Hematopoietic multipotent progenitor cell (in vitro differentiated cells): Measurements from ENCODE around the gene GPD2. TPM values are rescaled to one million over a fixed set of nuclear protein-coding genes. Genes with fewer than 3 reads are reported as not detected.
"Not testable (repeated sequence)": the region's sequence is repeated elsewhere in the genome, so short reads cannot be mapped to it uniquely, and the experiment has no call there.

Experiments
- DNase-seq, 3 donors: peaks; one replicate each; pipeline ENCODE4 v3.0.0-alpha.2; 2011 to 2015; ENCODE audit warnings: low read depth in 2 of 3, low spot score in 2 of 3
- total RNA-seq: library from RNA; depleted of rRNA; stranded (reverse); fragments of >200 nt; gene quantifications from one replicate; pipeline ENCODE4 v1.2.3, GENCODE V29; 2012

Gene GPD2
- total RNA-seq, 1 donor, result 17.2 TPM

DNA sequence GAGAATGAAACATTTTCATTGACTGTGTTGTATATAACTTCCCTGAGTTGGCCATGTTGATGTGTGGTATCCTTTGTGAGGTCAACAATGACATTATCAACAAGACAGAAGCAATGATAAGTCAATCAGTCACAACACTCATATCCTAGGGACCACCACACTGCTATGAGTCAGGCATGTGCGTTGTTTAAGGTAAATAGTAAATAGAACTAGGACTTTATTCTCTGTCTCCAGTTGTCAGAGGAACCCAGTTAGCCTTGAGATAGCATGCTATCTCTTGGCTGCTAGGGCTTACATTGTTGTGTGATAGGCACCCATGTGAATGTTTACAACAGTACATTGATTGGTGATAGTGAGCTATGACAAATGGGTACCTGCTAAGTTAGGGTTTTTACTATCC lies 37.3 kb downstream of the GPD2 start:
- DNase-seq, result no peak

DNA sequence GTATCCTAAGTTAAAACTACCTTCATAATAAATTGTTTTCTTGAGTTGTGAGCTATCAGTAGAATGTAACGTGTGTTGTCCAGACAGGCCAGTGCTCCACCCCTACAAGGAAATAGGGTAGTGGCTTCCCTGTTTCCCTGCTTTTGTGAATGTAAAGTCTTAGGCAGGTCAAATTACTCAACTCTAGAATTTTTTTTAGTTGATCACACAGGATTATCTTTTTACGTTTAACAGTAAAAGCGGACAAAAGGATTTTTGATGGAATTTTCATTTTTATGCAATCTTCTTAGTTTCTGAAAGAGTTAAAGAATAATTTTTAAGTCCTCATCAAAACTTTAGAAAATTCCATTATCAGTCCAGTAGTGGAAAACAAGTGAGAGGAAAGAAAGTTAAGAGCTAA lies 38.2 kb downstream of the GPD2 start:
- DNase-seq, result no peak

DNA sequence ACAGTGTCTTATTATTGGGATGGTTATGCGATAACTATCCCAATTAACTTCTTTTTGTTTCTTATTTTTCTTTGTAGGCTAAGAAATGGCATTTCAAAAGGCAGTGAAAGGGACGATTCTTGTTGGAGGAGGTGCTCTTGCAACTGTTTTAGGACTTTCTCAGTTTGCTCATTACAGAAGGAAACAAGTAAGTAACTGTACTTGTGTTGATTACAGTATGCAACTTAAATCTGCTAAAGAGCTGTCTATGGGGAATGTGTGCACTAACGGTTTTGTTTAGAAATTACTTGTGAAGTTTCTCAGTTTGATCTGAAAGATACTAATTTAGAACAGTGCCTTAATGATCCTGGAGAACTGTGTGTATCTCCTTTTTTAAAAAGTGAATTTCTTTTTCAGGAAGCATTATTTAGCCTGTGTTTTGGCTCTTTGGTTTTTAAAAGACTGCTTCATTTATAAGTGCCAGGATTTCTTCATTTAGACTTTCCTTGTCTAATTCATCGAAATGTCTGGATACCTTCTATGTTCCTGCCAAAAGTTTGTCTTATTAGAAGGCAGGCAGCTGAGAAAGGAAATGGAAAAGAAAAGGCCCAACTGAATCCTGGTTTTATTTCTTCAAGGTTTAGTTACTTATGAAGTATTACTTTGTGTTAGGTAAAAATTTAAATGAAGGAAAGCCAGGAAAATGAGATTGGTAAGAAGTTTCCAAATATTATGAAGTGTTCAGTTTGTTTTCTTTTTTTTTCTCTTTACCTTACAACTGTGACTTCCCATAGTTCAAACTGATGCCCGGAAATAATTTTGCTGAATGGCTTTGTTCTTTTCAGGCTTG lies 40.1 kb downstream of the GPD2 start:
- DNase-seq, result no peak

DNA sequence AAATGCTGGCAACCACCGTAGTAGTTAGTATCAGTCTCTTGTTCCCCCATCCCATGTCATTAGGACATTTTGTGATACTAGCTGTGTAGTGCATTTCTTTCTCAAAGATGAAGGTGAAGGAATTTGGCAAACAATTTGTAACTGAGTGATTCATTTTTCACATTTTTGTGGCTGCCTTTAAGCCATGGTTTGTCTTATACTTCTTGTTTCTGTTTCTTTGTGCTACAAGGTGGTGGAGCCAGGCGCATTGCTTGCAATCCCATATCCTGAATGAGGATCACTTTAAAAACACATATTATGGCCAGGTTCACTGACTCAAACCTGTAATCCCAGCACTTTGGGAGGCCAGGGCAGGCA lies 40.6 kb downstream of the GPD2 start:
- no peak for DNase-seq

DNA sequence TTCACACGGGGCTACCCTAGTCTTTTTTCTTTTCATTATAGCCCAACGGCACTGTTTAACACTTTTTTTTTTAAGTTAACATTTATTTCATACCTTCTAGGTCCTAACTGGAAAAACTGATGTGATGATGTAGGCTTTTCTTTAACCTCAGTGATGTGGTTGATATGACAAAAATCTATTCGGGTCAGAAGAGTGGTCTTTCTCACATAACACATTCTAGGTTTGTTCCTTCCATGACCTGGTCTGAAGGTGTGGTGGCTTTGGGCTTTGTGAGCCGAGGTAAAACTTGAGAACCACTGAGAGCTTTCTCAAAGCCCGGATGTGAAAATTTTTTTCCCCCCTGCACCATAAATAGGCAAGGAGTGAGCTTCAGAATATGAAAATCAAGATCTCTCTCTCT lies 44.2 kb downstream of the GPD2 start:
- DNase-seq, result no peak

DNA sequence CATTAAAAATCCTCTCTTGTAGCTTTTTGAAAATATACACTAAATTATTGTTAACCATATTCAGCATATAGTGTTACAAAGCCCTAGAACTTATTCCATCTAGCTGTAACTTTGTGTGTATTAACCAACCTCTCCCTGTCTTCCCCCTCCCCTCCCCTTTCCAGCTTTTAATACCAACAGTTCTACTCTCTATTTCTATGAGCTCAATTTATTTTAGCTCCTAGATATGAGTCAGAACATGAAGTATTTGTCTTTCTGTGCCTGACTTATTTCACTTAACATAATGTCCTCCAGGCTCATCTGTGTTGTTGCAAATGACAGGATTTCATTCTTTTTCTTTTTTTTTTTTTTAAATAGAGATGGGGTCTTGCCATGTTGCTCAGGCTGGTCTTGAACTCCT lies 45.1 kb downstream of the GPD2 start:
- no peak for DNase-seq

DNA sequence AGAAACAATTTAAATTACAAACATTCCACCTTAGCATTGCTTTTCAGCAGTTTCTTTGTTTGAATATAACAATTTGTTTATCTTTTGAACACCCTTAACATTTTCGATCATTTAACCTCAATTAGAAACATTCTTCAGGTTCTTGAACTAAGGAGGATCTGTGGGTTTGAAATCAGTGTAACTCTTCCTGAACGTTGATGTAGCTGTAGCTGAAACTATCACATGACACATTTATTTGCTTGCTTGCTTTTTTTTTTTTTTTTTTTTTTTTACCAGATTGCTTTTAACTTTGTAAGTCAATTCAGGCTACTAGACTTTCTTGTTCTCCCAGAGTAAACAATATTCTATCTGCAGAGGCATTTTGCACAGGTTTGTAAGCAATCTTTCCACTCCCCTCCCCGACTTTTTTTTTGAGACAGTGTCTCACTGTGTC lies 47.6 kb downstream of the GPD2 start:
- DNase-seq, result no peak

DNA sequence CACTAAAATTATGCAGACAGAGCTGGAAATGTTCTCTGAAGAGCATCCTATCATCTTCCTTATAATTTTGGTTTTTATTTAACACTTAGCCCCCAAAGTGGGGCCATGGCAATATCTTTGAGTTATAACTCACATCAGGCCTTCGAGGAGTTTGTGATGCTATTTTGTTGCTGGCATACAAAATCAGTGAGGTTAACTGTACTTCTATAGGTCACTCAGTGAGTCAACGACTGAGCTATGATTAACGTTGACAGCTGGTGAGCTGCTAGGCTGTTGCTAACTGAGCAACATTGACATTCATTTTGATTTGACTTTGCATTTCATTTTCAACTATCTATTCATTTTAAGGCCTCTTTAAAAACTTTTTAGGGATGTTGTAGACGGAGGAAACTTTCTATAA lies 50.0 kb downstream of the GPD2 start:
- DNase-seq, result no peak

DNA sequence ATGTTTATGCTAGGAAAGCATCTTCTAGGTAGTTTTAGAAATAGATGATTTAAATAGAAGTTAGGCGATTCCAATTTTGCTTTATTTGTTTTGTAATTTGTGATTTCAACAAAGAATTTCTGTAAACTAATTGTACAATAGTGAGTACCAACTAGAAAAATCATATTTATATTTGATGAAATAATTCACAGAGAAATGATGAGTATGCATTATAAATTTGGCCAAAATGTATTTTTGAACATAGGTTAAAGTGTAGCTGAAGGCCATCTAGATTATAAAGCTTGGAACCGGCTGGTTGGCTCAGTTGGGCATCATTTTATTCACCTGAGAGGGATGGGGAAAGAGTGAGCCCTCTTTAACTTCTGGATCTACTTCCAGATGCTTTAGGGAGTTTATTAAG lies 50.4 kb downstream of the GPD2 start:
- no peak for DNase-seq

DNA sequence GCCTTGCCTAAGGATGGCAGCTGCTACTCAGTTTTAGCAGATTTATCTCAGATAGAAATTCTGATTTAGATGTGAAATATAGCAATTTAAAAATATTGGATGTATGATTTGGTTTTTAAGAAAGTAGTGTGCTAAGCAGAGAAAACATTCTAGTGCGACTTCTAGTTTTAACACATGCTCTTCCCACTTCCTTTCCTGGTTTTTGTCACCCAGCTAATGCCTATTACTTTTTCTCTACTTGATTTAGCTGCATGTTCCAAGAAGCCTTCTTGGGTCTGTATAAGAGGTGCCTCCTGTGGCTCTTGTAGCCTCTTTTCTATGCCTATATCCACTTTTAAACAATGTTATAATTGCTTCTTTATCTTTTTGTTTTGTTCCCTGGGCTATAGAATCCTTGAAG lies 53.0 kb downstream of the GPD2 start:
- DNase-seq, result no peak

DNA sequence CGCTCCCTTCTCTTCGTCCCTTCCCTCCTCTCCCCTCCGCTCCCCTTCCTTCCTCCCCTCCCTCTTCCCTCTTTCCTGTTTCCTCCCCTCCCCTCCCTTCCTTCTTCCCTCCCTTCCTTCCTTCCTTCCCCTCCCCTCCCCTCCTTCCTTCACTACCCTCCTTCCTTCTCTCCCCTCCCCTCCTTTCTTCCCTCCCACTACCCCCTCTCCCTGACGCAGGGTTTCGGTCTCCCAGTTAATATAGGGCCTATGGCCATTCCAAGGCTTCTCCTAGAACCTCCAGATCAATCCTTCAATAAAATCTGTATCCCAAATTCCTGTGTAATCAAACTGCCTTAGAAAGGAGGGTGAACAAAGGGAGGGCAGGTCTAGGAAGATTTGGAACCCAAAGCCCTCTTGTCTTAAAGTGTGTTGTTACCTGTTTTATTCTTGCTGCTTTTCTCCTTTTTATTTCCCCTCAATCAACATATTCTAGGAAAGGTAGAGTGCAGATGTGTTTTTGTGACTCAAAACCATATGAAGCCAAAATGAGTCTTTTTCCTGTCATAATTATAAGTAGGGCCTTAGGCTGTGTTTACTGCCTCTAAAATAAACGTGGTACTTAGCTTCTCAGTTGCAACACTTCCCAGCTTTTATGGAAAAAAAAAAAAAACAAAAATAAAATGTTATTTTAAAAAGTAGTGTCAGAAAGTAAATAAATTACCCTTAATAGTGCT lies 53.7 kb downstream of the GPD2 start:
- DNase-seq, result no peak

DNA sequence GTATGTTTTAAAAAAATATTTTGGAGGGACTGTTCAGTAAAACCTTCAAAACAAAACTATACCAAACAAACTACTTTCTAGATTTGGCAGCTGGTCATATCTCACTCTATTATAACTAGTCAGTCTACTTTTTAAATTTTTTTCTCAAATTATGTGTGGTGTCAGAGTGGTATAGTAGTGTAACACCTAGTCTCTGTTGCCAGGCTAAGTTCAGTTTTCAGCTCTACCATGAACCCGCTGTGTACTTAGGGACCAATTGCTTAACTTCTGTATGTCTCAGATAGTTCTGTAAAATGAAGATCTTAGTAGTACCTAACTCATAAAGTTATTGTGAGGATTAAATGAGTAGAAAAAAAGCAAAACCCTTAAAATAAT lies 54.3 kb downstream of the GPD2 start:
- DNase-seq, result no peak

DNA sequence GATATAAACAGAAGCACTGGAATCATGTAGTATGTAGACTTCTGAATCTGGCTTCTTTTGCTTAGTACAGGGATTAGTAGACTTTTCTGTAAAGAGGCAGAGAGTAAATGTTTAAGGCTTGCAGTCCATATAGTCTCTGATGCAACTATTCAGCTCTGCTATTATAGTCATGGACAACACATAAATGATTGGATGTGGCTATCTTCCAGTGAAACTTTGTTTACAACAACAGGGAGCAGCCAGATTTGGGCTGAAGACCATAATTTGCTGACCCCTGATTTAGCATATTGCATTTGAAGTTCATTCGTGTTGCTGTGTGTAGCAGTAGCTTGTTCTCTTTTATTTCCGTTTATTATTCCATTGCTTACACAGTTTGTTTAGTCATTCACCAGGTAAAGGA lies 55.0 kb downstream of the GPD2 start:
- no peak for DNase-seq

DNA sequence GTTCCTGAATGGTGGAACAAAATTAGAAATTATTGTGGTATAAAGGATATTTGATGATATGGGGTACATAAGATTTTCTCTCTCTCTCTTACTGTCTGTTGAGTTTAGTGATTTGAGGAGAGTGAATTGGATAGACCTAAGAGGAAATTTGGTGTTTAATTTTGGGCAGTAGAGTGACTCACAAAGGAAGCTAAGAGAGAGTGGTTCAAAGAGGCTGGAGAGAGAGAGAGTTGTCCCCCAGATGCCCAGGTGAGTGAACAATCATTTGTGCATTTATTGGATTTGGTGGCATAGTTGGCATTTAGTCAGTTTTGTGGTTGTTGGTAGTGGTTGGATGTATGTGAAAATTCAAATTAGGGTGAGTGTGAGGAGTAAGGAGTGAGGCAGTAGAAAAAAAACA lies 56.8 kb downstream of the GPD2 start:
- no peak for DNase-seq

DNA sequence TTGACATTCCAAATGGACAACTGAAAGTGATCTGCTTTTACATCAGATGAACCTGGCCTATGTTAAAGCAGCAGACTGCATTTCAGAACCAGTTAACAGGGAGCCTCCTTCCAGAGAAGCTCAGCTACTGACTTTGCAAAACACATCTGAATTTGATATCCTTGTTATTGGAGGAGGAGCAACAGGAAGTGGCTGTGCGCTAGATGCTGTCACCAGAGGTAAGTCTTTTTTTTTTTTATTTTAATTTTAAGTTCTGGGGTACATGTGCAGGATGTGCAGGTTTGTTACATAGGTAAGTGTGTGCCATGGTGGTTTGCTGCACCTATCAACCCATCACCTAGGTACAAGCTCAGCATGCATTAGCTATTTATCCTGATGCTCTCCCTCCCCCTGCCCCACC lies 59.8 kb downstream of the GPD2 start:
- DNase-seq, result not testable (repeated sequence)

DNA sequence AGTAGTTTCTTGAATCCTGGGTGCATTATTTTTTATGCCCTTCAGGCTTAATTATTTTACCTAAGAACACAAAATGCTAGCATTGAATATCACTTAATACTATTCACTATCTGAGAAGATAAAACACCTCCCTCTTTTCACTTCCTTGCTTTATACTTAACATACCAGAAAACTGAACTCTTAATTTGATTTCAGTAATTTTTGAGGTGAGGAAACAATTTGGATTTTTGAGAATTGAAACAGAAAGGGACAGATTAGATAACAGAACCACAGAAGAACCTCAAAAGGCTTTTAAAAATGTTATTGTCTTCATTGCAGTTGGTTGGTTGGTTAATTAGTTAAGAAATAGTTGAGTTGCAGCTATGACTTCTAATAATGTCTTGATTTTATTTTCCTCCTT lies 69.5 kb downstream of the GPD2 start:
- DNase-seq, result no peak

DNA sequence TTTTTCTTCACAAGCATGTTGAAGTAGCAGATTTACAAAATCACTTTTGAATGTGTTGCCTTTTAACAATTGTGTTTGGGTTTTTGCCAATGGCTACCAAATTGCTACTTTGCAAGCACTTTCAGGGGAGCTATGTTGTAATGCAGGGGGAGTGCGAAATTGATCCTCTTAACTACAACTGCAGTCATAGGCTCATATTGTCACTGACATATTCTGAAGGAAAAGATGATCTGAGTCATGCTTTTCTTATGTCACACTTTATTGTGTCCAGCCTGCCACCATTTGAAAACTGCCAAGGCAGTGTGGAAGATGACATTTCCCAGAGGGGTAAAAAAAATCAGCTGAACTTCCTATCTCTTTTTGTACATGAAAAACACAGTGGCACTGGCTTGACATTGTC lies 74.9 kb downstream of the GPD2 start:
- DNase-seq, result no peak

DNA sequence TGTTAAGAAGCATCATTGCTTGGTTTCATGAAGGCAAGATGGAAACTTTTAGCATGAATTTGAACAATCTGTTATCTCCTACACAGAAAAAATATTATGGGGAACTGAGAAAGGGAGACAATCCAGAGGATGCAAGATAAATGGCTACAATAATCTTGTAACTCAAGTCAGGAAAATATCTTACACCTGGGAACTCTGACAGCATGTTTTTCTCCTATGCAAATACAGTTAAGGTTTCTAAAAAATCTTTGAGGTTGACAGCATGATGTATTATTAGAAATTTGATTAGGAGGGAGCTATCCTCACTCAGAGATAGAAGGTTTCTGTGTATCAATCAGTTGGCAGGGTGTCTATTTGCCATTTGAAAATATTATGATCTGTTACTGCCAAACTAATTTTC lies 75.6 kb downstream of the GPD2 start:
- no peak for DNase-seq

DNA sequence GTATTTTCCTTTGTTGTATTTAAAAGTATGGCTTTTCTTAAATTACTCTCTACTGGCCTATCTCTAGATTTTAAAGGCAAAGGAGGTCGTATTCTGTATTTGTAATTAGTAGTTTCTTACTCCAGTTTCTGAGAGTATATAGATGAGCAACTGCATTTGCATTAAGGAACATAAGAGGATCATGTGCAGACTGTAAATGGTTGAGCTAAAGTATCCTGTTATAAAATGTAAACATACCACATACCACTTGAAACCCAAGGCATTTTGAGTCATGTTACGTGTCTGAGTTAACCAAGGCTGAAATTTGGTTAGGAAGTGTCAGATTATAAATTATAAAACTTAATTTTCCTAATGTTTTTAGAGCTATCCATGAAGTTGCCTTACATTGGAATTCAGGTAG lies 76.3 kb downstream of the GPD2 start:
- DNase-seq, result no peak

DNA sequence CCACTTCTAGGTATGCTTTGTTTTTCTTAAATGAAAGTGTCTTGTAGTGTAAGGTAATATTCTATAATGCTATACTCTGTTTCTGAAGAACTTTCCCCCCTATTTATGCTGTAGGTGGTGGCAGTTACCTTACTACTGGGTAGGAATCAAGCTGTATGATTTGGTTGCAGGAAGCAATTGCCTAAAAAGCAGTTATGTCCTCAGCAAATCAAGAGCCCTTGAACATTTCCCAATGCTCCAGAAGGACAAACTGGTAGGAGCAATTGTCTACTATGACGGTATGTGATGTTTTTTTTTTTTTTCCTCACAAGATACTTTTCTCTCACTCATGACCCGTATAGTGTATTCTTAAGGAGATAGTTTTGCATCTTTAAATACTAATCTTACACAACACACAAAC lies 77.0 kb downstream of the GPD2 start:
- no peak for DNase-seq

DNA sequence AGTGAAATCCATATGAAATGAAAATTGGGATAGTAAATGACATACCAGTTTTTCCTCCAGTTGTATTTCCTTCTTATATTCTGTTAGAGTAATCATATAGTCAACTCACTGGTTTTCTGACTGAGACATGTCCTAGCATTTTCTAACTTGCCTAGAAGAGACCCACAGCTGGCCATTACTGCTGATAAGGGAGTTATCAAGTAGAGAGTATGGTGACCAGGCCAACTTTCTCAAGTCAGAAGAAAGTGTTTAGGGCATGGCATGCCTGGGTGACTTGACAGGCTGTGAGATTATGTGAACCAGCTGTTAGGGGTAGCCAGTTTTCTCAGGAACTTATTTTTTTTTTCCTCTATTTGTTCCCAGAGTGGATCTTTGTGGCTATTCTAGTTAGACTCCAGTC lies 81.2 kb downstream of the GPD2 start:
- DNase-seq, result no peak

DNA sequence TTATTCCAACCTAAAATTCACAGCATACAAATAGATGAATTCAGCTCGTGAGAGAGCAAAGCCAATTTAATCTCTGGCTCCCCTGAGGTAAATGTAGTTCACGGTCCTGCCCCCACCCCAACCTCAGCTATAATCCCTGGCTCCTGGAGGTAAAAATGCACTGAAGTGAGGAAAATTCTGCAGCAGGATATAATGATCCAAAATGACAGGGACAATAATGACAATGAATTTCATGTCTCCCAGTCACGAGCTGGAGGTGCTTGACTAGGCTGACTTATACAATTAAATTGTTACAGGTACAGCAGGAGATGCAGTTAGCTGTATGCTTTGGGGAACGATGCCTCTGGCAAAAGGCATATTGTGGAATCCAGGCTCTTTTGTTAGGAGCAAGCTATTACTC lies 82.0 kb downstream of the GPD2 start:
- DNase-seq, result no peak
